SU-DHL-6 (cell line): ENCODE results near the gene SSR3.
"Not testable (repeated sequence)": the region's sequence is repeated elsewhere in the genome, so short reads cannot be mapped to it uniquely, and the experiment has no call there.

Experiments
- CTCF ChIP-seq: fragments of 200-600 bp; sonication (generic); IDR thresholded peaks from one replicate; pipeline ENCODE4 v1.5.1; 2017; ENCODE audit warnings: antibody characterized with exemption, mild to moderate bottlenecking, low read length, moderate library complexity; ENCODE audit not compliant: insufficient read depth, poor library complexity, severe bottlenecking
- EZH2phosphoT487 ChIP-seq: fragments of 200-600 bp; sonication (generic), shearing (Covaris generic); conservative IDR thresholded peaks from 2 replicates; pipeline ENCODE4 v1.6.1; 2018; ENCODE audit warnings: mild to moderate bottlenecking, antibody characterized with exemption, low read length, moderate library complexity, mixed read lengths

DNA sequence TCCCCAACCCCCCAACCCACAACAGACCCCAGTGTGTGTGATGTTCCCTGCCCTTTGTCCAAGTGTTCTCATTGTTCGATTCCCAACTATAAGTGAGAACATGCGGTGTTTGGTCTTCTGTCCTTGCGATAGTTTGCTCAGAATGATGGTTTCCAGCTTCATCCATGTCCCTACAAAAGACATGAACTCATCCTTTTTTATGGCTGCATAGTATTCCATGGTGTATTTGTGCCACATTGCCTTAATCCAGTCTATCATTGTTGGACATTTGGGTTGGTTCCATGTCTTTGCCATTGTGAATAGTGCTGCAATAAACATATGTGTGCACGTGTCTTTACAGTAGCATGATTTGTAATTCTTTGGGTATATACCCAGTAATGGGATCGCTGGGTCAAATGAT, 34.9 kb upstream of the SSR3 start:
- TF ChIP-seq CTCF, EZH2phosphoT487: not testable (repeated sequence)
